ENCODE results near the gene DIS3L2.

DNA sequence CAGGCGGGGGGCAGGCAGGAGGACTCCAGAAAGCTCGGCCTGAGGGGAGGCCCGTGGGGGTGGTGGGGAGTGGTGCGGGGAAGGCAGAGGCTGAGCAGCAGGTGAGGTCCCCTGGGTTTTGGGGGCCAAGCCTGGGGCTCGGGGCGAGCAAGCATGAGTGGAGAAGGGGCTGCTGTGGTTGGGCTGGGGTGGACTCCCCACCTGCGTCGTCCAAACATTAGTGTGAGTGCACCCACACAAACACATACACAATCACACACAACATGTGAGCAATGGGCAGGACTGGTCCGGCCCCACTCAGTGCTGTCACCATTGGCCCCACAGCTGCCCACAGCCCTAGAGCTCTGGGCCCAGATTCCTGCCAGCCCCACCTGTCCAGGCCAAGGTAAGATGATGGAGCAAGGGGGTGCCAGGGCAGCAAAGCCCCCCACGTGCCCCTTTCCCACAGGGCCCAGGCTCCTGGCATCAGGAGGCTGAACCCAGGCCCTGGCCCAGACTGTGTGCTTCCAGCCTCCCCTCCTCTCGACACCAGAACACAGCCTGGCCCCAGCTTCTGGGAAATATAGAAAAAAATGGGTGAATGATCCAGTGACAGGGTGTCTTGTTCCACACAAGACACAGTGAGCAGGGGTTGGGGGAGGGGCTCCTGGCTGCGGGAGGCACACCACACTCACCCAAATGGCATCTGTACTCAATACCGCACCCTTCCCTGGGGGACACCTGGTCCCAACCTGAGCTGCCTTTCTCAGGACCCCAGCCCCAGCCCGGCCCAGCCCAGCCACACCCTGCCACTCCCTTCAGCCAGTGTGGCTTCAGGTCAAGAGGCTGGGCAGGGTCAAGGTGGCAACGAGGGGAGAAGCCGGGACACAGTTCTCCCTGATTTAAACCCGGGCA, 416.6 kb downstream of the DIS3L2 start:
- TF ChIP-seq, protein P1, sequence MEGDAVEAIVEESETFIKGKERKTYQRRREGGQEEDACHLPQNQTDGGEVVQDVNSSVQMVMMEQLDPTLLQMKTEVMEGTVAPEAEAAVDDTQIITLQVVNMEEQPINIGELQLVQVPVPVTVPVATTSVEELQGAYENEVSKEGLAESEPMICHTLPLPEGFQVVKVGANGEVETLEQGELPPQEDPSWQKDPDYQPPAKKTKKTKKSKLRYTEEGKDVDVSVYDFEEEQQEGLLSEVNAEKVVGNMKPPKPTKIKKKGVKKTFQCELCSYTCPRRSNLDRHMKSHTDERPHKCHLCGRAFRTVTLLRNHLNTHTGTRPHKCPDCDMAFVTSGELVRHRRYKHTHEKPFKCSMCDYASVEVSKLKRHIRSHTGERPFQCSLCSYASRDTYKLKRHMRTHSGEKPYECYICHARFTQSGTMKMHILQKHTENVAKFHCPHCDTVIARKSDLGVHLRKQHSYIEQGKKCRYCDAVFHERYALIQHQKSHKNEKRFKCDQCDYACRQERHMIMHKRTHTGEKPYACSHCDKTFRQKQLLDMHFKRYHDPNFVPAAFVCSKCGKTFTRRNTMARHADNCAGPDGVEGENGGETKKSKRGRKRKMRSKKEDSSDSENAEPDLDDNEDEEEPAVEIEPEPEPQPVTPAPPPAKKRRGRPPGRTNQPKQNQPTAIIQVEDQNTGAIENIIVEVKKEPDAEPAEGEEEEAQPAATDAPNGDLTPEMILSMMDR (conservative IDR thresholded peaks at IDR 0.05; ENCODE audit: low read length), result no peak
- TF ChIP-seq EZH2phosphoT487 (IDR thresholded peaks at IDR 0.05; ENCODE audit: borderline replicate concordance, low read depth, low read length), result no peak

All from OCI-LY7 (cell line).